Spleen (tissue), 11 donors: Measurements from ENCODE around the gene ARNT2. TPM values are rescaled to one million over a fixed set of nuclear protein-coding genes. Genes with fewer than 3 reads are reported as not detected.

Experiments used
- DNase-seq: peaks from one replicate; pipeline ENCODE4 v3.0.0-alpha.2; 2020
- H3K27ac ChIP-seq, 8 donors: fragments of 200-600 bp; sonication (generic) in 7 of 8; 1 replicate in 4 of 8; 2 replicates in 4 of 8; pipeline versions ENCODE4 v1.5.0 to v1.8.0; 2016 to 2021; ENCODE audit warnings: inconsistent platforms in 4 of 8, mild to moderate bottlenecking in 4 of 8, moderate library complexity in 1 of 8
- H3K27me3 ChIP-seq, 7 donors: fragments of 200-600 bp; sonication (generic) in 6 of 7; replicated peaks in 1 of 7; 1 replicate in 4 of 7; 2 replicates in 3 of 7; pipeline versions ENCODE4 v1.5.0 to v1.8.0; 2016 to 2021; ENCODE audit warnings: inconsistent platforms in 3 of 7, mild to moderate bottlenecking in 1 of 7
- H3K36me3 ChIP-seq, 6 donors: fragments of 200-600 bp; sonication (generic) in 5 of 6; 1 replicate in 4 of 6; 2 replicates in 2 of 6; pipeline versions ENCODE4 v1.5.0 to v1.8.0; 2016 to 2021; ENCODE audit warnings: inconsistent platforms in 2 of 6
- H3K4me1 ChIP-seq, 6 donors: fragments of 200-600 bp; sonication (generic) in 5 of 6; 1 replicate in 3 of 6; 2 replicates in 3 of 6; pipeline versions ENCODE4 v1.5.0 to v1.8.0; 2016 to 2021; ENCODE audit warnings: inconsistent platforms in 3 of 6
- H3K4me3 ChIP-seq, 8 donors: fragments of 200-600 bp; sonication (generic) in 7 of 8; 1 replicate in 4 of 8; 2 replicates in 4 of 8; pipeline versions ENCODE4 v1.5.0 to v1.8.0; 2016 to 2021; ENCODE audit warnings: inconsistent platforms in 4 of 8, mild to moderate bottlenecking in 4 of 8, moderate library complexity in 2 of 8
- H3K9me3 ChIP-seq, 8 donors: fragments of 200-600 bp; sonication (generic) in 7 of 8; 1 replicate in 4 of 8; 2 replicates in 4 of 8; pipeline versions ENCODE4 v1.5.0 to v1.8.0; 2016 to 2021; ENCODE audit warnings: inconsistent platforms in 4 of 8
- POLR2A ChIP-seq, 3 donors: fragments of 450-650 bp; IDR thresholded peaks; one replicate each; pipeline ENCODE4 v1.5.1; 2017; ENCODE audit warnings: antibody characterized with exemption in 3 of 3, mild to moderate bottlenecking in 1 of 3
- POLR2AphosphoS5 ChIP-seq, 3 donors: sonication (generic); formaldehyde crosslinking; IDR thresholded peaks; one replicate each; pipeline ENCODE4 v1.5.1; 2017; ENCODE audit warnings: antibody characterized with exemption in 3 of 3
- WGBS, 5 donors: extraction: QIAGEN DNeasy Blood & Tissue Kit in 3 of 5; methylation state at CpG; one replicate each; pipeline versions ENCODE4 v1.1.5 to v1.1.7; 2013 to 2018; 5-methylcytosine and 5-hydroxymethylcytosine counted together
- intact Hi-C: fragments of 100-400 bp; cut with DNase I; formaldehyde crosslinking; loops from one replicate; pipeline ENCODE4 v1.15.0; 2023; ENCODE audit warnings: low total_unique reads
- polyA plus RNA-seq, 3 donors: library from polyadenylated mRNA; stranded (reverse); fragments of 200-250 nt; gene quantifications; one replicate each; pipeline ENCODE4 v1.2.1, GENCODE V29; 2013
- total RNA-seq, 7 donors: library from RNA; depleted of rRNA in 3 of 7; stranded (reverse); fragments of >200 nt in 3 of 7; fragmentation: NEBNext Ultra II Directional in 4 of 7; extraction: Animal tissue kit (Norgen Biotek cat#: 25700) in 4 of 7; gene quantifications; one replicate each; pipeline versions ENCODE4 v1.1.0 to v1.2.1, GENCODE V29; 2016 to 2021
- TF ChIP-seq, protein P1 (sequence below), 11 experiments: fragments of 200-600 bp in 7 of 11; fragments of 450-650 bp in 4 of 11; sonication (generic) in 4 of 11; IDR thresholded peaks in 8 of 11; conservative IDR thresholded peaks in 3 of 11; 1 replicate in 7 of 11; 2 replicates in 4 of 11; pipeline versions ENCODE4 v1.4.0 to v1.8.0; 2016 to 2021; ENCODE audit warnings: antibody characterized with exemption in 11 of 11, inconsistent platforms in 4 of 11, mild to moderate bottlenecking in 1 of 11
- donor health status: healthy with polysubstance abuse.
- donor health status: DM: no; HTN: no; CAD: no; lungs with moderate emphysema.
- donor health status: DM: no; HTN: no; CAD: no.
- donor health status: Bipolar disorder and iron deficiency.
- donor health status: healthy.
- donor health status: DM: no; HTN: no; CAD: no.
- donor health status: DM: yes; HTN: yes; CAD: no.

ARNT2 gene
- total and polyA plus RNA-seq, 10 donors = 1.9 to 12.3 (median 9.1) TPM

DNA sequence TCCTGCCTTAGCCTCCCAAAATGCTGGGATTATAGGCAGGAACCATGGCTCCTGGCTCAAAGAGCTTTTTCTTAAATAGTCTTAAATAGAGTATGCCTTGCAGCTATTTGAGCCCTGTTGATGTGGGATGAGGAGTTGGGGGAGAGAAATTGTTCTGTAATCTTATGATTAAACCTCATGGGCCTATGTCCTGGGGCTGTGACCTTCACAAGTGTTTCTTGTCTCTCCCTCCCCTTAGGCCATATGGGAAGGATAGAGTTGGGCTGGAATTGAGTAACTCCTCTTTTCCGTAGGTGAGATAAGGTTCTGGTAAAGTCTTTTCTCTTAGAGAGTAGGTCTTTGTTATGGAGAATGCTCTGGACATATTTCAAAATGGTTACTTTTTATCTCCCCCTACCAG is 114.3 kb downstream of the ARNT2 start:
- peaks cover 0 to 28% (median 20%) of the 10 kb centered on the region in 8 donors for H3K9me3 ChIP-seq
- TF ChIP-seq, protein P1, sequence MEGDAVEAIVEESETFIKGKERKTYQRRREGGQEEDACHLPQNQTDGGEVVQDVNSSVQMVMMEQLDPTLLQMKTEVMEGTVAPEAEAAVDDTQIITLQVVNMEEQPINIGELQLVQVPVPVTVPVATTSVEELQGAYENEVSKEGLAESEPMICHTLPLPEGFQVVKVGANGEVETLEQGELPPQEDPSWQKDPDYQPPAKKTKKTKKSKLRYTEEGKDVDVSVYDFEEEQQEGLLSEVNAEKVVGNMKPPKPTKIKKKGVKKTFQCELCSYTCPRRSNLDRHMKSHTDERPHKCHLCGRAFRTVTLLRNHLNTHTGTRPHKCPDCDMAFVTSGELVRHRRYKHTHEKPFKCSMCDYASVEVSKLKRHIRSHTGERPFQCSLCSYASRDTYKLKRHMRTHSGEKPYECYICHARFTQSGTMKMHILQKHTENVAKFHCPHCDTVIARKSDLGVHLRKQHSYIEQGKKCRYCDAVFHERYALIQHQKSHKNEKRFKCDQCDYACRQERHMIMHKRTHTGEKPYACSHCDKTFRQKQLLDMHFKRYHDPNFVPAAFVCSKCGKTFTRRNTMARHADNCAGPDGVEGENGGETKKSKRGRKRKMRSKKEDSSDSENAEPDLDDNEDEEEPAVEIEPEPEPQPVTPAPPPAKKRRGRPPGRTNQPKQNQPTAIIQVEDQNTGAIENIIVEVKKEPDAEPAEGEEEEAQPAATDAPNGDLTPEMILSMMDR (IDR thresholded peaks at IDR 0.05 in 8 of 11, conservative IDR thresholded peaks at IDR 0.05 in 3 of 11) = no peak
- no peak for TF ChIP-seq POLR2AphosphoS5 (IDR thresholded peaks at IDR 0.05)
- TF ChIP-seq POLR2A (IDR thresholded peaks at IDR 0.05) = no peak
- no peaks in the 10 kb centered on the region for H3K4me1 ChIP-seq
- no peak overlapping the region for H3K4me3 ChIP-seq
- DNase-seq = no peak
- no peak overlapping the region for H3K27ac ChIP-seq
- WGBS, 5 donors = 89 to 100% (median 93%) methylated on average over 1 of the region's 1 CpG
- peaks cover 0 to 4% (median 0%) of the 10 kb centered on the region in 7 donors for H3K27me3 ChIP-seq
- H3K36me3 ChIP-seq = peaks cover 0 to 4% (median 0%) of the 10 kb centered on the region in 6 donors
- intact Hi-C loops = no loop called here

DNA sequence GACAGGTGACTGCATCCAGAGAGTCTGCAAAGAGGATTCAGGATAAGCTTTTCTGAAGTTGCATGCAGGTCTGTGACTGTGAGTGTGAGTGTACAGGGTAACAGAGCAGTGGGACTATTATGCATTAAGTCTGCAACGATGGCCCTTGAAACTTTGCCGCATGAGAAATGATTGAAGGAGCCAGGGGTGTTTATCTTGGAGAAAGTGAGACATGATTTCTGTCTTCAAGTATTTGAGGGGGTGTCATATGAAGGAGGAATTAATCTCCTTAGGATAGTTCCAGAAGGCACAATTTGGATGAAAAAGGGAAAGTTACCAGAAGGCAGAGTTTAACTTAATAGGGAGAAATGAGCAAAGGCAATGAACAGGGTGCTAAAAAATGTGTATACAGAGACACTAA is 119.6 kb downstream of the ARNT2 start:
- WGBS, 5 donors = 92 to 98% (median 95%) methylated on average over 2 of the region's 2 CpGs
- no peak for TF ChIP-seq POLR2A (IDR thresholded peaks at IDR 0.05)
- TF ChIP-seq, protein P1 (IDR thresholded peaks at IDR 0.05 in 8 of 11, conservative IDR thresholded peaks at IDR 0.05 in 3 of 11) = no peak
- no peak for TF ChIP-seq POLR2AphosphoS5 (IDR thresholded peaks at IDR 0.05)
- Histone ChIP-seq H3K27me3 (peaks cover 0 to 4% (median 0%) of the 10 kb centered on the region in 7 donors), H3K9me3 (no peaks in the 10 kb centered on the region), H3K36me3 (no peaks in the 10 kb centered on the region), H3K27ac (no peak overlapping the region), H3K4me1 (no peaks in the 10 kb centered on the region), H3K4me3 (no peak overlapping the region)
- intact Hi-C loops = no loop called here
- no peak for DNase-seq

DNA sequence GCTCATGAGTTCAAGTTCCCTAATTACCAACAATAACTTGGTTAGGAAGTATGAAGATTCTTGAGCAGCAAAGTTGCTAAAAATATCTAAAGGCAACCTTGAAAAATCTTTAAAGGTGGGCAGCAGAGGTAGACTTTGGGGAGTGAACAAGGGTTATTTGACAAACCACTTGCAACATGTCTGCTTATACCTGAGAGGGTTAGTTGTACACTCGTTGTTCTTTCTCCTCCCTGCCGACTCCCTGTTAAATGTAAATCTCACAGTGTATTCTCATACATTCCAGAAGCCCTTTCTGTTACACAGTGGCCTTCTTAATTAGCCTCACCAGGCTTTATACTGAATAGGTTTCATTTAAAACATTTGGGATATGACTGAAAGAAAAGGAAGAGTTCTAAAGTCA is 121.7 kb downstream of the ARNT2 start:
- Histone ChIP-seq H3K27me3 (peaks cover 0 to 4% (median 0%) of the 10 kb centered on the region in 7 donors), H3K9me3 (no peaks in the 10 kb centered on the region), H3K4me3 (no peak overlapping the region), H3K36me3 (no peaks in the 10 kb centered on the region), H3K4me1 (peaks cover 0 to 1% (median 0%) of the 10 kb centered on the region in 6 donors), H3K27ac (no peak overlapping the region)
- TF ChIP-seq, protein P1 (IDR thresholded peaks at IDR 0.05 in 8 of 11, conservative IDR thresholded peaks at IDR 0.05 in 3 of 11) = no peak
- TF ChIP-seq POLR2A (IDR thresholded peaks at IDR 0.05) (no peak), POLR2AphosphoS5 (IDR thresholded peaks at IDR 0.05) (no peak)
- no peak for DNase-seq
- intact Hi-C loops = no loop called here
- WGBS, 5 donors = 86 to 96% (median 92%) methylated on average over 2 of the region's 2 CpGs

DNA sequence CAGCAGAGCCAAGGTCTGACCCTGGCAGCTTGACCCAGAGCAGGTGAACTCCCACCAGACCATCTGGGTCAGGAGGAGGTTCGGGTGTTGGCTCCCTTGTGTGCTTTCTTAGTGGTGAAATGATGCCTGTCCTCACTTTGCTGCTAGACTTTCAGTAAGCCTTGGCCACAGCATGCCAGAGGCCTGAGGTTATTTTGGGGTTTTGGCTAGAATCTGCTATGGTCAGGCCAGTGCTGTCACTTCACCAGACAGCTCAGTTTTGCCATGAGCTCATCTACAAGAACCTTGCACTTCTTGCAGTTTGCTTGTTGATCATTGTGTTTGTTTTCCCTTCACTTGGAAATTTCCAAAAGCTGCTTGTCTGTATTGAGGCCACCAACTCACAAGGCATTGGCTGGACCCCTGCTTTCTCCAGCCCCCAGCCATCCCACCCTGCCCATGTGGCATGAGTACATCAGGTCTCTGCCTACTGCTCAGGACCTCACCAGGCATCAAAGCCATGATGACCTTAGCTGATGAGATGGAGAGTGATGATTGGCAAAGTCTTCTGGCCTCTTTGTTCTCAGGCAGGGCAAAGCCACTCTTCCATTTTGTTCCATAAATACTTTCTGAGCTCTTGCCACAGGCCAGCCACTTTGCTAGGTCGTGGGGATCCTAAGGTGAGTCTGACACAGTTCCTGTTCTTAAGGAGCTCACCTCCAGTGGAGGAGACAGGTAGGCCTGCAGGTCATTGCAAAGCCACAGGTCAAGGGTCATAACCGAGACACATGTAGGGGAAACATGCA is 122.6 kb downstream of the ARNT2 start:
- intact Hi-C loops = no loop called here
- WGBS, 5 donors = 64 to 80% (median 69%) methylated on average over 3 of the region's 3 CpGs

More for the DNA sequence above, 122.6 kb downstream of the ARNT2 start:
- DNase-seq = no peak
- H3K4me3 ChIP-seq = no peak overlapping the region
- no peaks in the 10 kb centered on the region for H3K36me3 ChIP-seq
- no peaks in the 10 kb centered on the region for H3K9me3 ChIP-seq
- H3K27ac ChIP-seq = no peak overlapping the region
- H3K27me3 ChIP-seq = peaks cover 0 to 10% (median 0%) of the 10 kb centered on the region in 7 donors
- TF ChIP-seq, protein P1 (IDR thresholded peaks at IDR 0.05 in 8 of 11, conservative IDR thresholded peaks at IDR 0.05 in 3 of 11) = no peak
- TF ChIP-seq POLR2AphosphoS5 (IDR thresholded peaks at IDR 0.05) (no peak), POLR2A (IDR thresholded peaks at IDR 0.05) (no peak)
- peaks cover 0 to 10% (median 2%) of the 10 kb centered on the region in 6 donors for H3K4me1 ChIP-seq
